OCI-LY7 (cell line): ENCODE measurements around the gene NUCB1. TPM values are rescaled to one million over a fixed set of nuclear protein-coding genes. Genes with fewer than 3 reads are reported as not detected.

Experiments used
- BruUV-seq: library from RNA; stranded (reverse); fragments of 400-500 nt; replicated peaks from 2 replicates; lab custom pipeline; 2021; lab: Mats Ljungman, UMichigan
- CTCF ChIA-PET: fragments of 300-600 bp; sonication (Branson Sonifier 250); formaldehyde crosslinking; loops from one replicate; lab custom pipeline; 2022; ENCODE audit warnings: antibody characterized with exemption; ENCODE audit not compliant: unreplicated experiment; lab: Charles Lee
- POLR2A ChIA-PET: fragments of 300-600 bp; sonication (Branson Sonifier 250); formaldehyde crosslinking; loops from one replicate; lab custom pipeline; 2022; ENCODE audit warnings: antibody characterized with exemption; lab: Charles Lee
- DNase-seq: peaks from one replicate; pipeline ENCODE4 v3.0.0-alpha.2; 2015; ENCODE audit warnings: low spot score
- H2AFZ ChIP-seq: fragments of 200-600 bp; sonication (generic), shearing (Covaris generic); 2 replicates; pipeline ENCODE4 v1.6.1; 2014; ENCODE audit warnings: mild to moderate bottlenecking, antibody characterized with exemption, low read length, moderate library complexity
- H3K27ac ChIP-seq: fragments of 200-600 bp; sonication (generic); 2 replicates; pipeline ENCODE4 v1.5.1; 2014; ENCODE audit warnings: mixed run types, low read depth, mild to moderate bottlenecking, moderate library complexity, low read length, inconsistent platforms; ENCODE audit not compliant: poor library complexity, severe bottlenecking
- H3K36me3 ChIP-seq: fragments of 200-600 bp; sonication (generic); 2 replicates; pipeline ENCODE4 v1.6.1; 2014; ENCODE audit warnings: mild to moderate bottlenecking, antibody characterized with exemption, low read length, moderate library complexity, mixed read lengths; ENCODE audit not compliant: insufficient read depth
- H3K4me1 ChIP-seq: fragments of 200-600 bp; sonication (generic); 2 replicates; pipeline ENCODE4 v1.5.1; 2014; ENCODE audit warnings: mild to moderate bottlenecking, low read length; ENCODE audit not compliant: insufficient read depth, poor library complexity, severe bottlenecking
- H3K4me2 ChIP-seq: fragments of 200-600 bp; sonication (generic); 2 replicates; pipeline ENCODE4 v1.6.1; 2014; ENCODE audit warnings: mild to moderate bottlenecking, low read length
- H3K4me3 ChIP-seq: fragments of 200-600 bp; sonication (generic); 2 replicates; pipeline ENCODE4 v1.5.1; 2014; ENCODE audit warnings: mild to moderate bottlenecking, low read depth, low read length; ENCODE audit not compliant: poor library complexity, severe bottlenecking
- H3K79me2 ChIP-seq: fragments of 200-600 bp; sonication (generic); 2 replicates; pipeline ENCODE4 v1.6.1; 2016; ENCODE audit warnings: low read depth, mild to moderate bottlenecking, low read length, moderate library complexity, mixed read lengths; ENCODE audit not compliant: insufficient read depth
- H3K9me2 ChIP-seq: fragments of 200-600 bp; sonication (generic); 2 replicates; pipeline ENCODE4 v1.6.1; 2016; ENCODE audit warnings: mild to moderate bottlenecking, low read length, mixed read lengths; ENCODE audit not compliant: insufficient read depth
- H3K9me3 ChIP-seq: fragments of 200-600 bp; sonication (generic); 2 replicates; pipeline ENCODE4 v1.6.1; 2014; ENCODE audit warnings: mild to moderate bottlenecking, mixed run types, low read length, mixed read lengths
- H4K20me1 ChIP-seq: fragments of 200-600 bp; sonication (generic); 2 replicates; pipeline ENCODE4 v1.6.1; 2014; ENCODE audit warnings: mild to moderate bottlenecking, antibody characterized with exemption, low read length, moderate library complexity, mixed read lengths; ENCODE audit not compliant: insufficient read depth
- CTCF ChIP-seq: fragments of 200-600 bp; sonication (generic); conservative IDR thresholded peaks from 2 replicates; pipeline ENCODE4 v1.5.1; 2014; ENCODE audit warnings: mild to moderate bottlenecking, antibody characterized with exemption, low read length, moderate library complexity, mixed read lengths
- EZH2phosphoT487 ChIP-seq: fragments of 200-600 bp; sonication (generic); IDR thresholded peaks from 2 replicates; pipeline ENCODE4 v1.6.1; 2018; ENCODE audit warnings: low read depth, borderline replicate concordance, mild to moderate bottlenecking, mixed run types, antibody characterized with exemption, low read length, moderate library complexity, mixed read lengths
- intact Hi-C: fragments of 100-400 bp; cut with micrococcal nuclease; formaldehyde crosslinking; loops from one replicate; pipeline ENCODE4 v1.10.0; 2022; ENCODE audit not compliant: unreplicated experiment
- total RNA-seq, 2 experiments: library from RNA; depleted of rRNA in 1 of 2; stranded (reverse); fragments of >200 nt in 1 of 2; shearing (Covaris generic) in 1 of 2; gene quantifications; 2 replicates each; pipeline ENCODE4 v1.2.3, GENCODE V29; 2014 to 2022

The NUCB1 gene
- total RNA-seq, 2 experiments from 2014 or later: 73.6 to 88.7 TPM

- intact Hi-C loops: no loop called here
- H3K27ac ChIP-seq: peak overlapping the region; percentile 54
- CTCF ChIA-PET: interaction anchor here (0.5 to 1.2 kb wide), 4 partner anchors 11 to 101 kb away, joined by 4 to 5 read pairs (median 5); partner anchors contain the start of gene RUVBL2
- peaks cover 41% of the 10 kb centered on the region for H3K4me1 ChIP-seq
- POLR2A ChIA-PET: interaction anchor here (0.6 kb wide), 1 partner anchor 69 kb away, joined by 3 read pairs; no protein-coding TSS in a partner anchor
- H3K36me3 ChIP-seq: peaks cover 23% of the 10 kb centered on the region
- peaks cover 17% of the 10 kb centered on the region; the same call in 1 of the 2 replicates for H3K79me2 ChIP-seq
- TF ChIP-seq CTCF: no peak
- no peak for TF ChIP-seq EZH2phosphoT487
- H2AFZ ChIP-seq: no peak overlapping the region
- peak overlapping the region; percentile 94 for H3K4me2 ChIP-seq
- H3K4me3 ChIP-seq: peak overlapping the region; percentile 73
- H3K9me2 ChIP-seq: no peaks in the 10 kb centered on the region
- no peaks in the 10 kb centered on the region for H4K20me1 ChIP-seq
- no peaks in the 10 kb centered on the region for H3K9me3 ChIP-seq
- BruUV-seq: no TSS peak
- DNase-seq: peak; percentile 83
Measured at GRCh38 chr19:48962029-48962848, 62.1 kb downstream of the NUCB1 start.

GRCh38 chr19:48962849-48963165 lies 62.7 kb downstream of the NUCB1 start:
- ChIA-PET CTCF (interaction anchor here (0.5 to 1.2 kb wide), 2 partner anchors 31 to 77 kb away, joined by 4 to 5 read pairs; partner anchors contain the start of gene RUVBL2), POLR2A (interaction anchor here (0.6 kb wide), 1 partner anchor 70 kb away, joined by 3 read pairs; no protein-coding TSS in a partner anchor)
- Histone ChIP-seq H3K36me3 (peaks cover 26% of the 10 kb centered on the region), H3K4me1 (peaks cover 46% of the 10 kb centered on the region), H4K20me1 (no peaks in the 10 kb centered on the region), H3K79me2 (peaks cover 17% of the 10 kb centered on the region; the same call in 1 of the 2 replicates), H3K4me2 (peak overlapping the region; percentile 94), H3K9me2 (no peaks in the 10 kb centered on the region), H2AFZ (no peak overlapping the region), H3K9me3 (no peaks in the 10 kb centered on the region), H3K4me3 (peak overlapping the region; percentile 73), H3K27ac (peak overlapping the region; percentile 54)
- intact Hi-C loops: no loop called here
- TF ChIP-seq CTCF (no peak), EZH2phosphoT487 (no peak)
- no peak for DNase-seq
- BruUV-seq: no TSS peak
